Measurements from ENCODE around the gene BLOC1S5.

DNA sequence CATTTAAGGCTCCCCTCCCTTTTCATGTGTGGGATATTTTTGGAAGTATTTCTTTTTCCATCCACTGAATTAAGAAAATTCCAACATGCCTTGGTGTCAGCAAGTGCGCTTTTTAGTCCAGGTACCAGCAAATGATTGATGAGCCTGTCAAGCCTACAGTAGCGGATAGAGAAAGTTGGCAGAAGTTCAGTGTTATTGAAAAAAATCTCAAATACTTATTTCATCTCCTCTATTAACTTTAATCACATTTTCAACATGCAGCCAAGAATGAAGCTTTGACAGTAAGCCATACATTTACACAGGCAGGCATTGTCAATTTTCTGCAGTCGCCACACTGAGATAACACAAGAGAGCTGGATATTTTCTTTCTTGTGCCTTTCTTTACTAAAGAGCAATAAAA, 50.4 kb downstream of the BLOC1S5 start:
- TF ChIP-seq, protein P1, sequence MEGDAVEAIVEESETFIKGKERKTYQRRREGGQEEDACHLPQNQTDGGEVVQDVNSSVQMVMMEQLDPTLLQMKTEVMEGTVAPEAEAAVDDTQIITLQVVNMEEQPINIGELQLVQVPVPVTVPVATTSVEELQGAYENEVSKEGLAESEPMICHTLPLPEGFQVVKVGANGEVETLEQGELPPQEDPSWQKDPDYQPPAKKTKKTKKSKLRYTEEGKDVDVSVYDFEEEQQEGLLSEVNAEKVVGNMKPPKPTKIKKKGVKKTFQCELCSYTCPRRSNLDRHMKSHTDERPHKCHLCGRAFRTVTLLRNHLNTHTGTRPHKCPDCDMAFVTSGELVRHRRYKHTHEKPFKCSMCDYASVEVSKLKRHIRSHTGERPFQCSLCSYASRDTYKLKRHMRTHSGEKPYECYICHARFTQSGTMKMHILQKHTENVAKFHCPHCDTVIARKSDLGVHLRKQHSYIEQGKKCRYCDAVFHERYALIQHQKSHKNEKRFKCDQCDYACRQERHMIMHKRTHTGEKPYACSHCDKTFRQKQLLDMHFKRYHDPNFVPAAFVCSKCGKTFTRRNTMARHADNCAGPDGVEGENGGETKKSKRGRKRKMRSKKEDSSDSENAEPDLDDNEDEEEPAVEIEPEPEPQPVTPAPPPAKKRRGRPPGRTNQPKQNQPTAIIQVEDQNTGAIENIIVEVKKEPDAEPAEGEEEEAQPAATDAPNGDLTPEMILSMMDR (IDR thresholded peaks at IDR 0.05) = no peak
- no peak for TF ChIP-seq POLR2A (IDR thresholded peaks at IDR 0.05)

All from tibial nerve (tissue), 3 donors.